ENCODE data around the gene FNBP1.
"Not testable (repeated sequence)": the region's sequence is repeated elsewhere in the genome, so short reads cannot be mapped to it uniquely, and the experiment has no call there.

The FNBP1 gene

DNA sequence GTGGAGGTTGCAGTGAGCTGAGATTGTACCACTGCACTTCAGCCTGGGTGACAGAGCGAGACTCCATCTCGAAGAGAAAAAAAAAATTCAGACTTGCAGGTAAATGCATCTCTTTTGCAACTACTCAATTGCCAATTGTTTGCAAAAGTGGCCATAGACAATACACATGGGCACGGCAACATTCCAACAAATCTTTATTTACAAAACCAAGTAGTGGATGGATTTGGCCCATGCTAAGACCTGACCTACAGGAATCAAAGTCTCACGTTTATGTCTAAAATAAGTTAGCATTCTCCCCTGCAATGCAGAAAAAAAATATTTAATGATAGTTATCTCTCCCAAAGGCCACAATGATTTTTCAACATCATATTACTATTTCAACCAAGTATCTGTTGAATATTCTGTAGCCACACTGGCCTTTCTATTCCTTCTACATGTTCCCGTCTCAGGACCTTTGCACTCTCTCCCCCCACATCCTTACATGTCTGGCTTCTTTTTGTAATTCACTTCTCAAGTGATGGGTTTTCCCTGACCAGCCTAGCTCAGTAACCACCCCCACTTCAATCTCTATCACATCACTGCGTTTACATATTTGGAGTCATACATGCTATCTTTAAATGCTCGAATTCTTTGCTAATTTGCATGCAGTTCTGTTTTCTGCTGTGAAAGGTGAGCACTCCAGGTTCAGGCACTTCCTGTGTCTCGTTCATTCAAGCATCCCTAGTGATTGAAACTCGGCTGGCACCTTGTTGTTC, 54.2 kb downstream of the FNBP1 start:
- peaks cover 3% of the 10 kb centered on the region for H3K4me1 ChIP-seq (ENCODE audit: insufficient read depth, insufficient read length)
- peaks cover 4% of the 10 kb centered on the region for H3K36me3 ChIP-seq (ENCODE audit: insufficient read depth, insufficient read length, low read length)
- H3K9me3 ChIP-seq (ENCODE audit: insufficient read depth, low read length), result peaks cover 9% of the 10 kb centered on the region; the same call in 1 of the 2 replicates
- no peak for DNase-seq (ENCODE audit: low read depth, low spot score)
- H3K27me3 ChIP-seq (ENCODE audit: insufficient read depth, insufficient read length), result no peaks in the 10 kb centered on the region
- H3K9ac ChIP-seq (ENCODE audit: insufficient read length, low read depth), result no peak overlapping the region
- no peak overlapping the region for H3K4me3 ChIP-seq (ENCODE audit: insufficient read length, low read depth)
- TF ChIP-seq ZNF274 (IDR thresholded peaks at IDR 0.05; ENCODE audit: low read depth, low read length), result no peak
- no peak for TF ChIP-seq SUZ12 (IDR thresholded peaks at IDR 0.05; ENCODE audit: extremely low read depth, insufficient read depth, insufficient read length)
- TF ChIP-seq YY1 (IDR thresholded peaks at IDR 0.05; ENCODE audit: insufficient read depth, insufficient read length), result no peak

- DNase-seq (ENCODE audit: low read depth, low spot score), result no peak
- H3K4me1 ChIP-seq (ENCODE audit: insufficient read depth, insufficient read length), result peaks cover 3% of the 10 kb centered on the region
- H3K4me3 ChIP-seq (ENCODE audit: insufficient read length, low read depth), result no peak overlapping the region
- H3K36me3 ChIP-seq (ENCODE audit: insufficient read depth, insufficient read length, low read length), result peaks cover 4% of the 10 kb centered on the region
- H3K27me3 ChIP-seq (ENCODE audit: insufficient read depth, insufficient read length), result no peaks in the 10 kb centered on the region
- H3K9me3 ChIP-seq (ENCODE audit: insufficient read depth, low read length), result peaks cover 9% of the 10 kb centered on the region; the same call in 1 of the 2 replicates
- TF ChIP-seq SUZ12 (IDR thresholded peaks at IDR 0.05; ENCODE audit: extremely low read depth, insufficient read depth, insufficient read length), result no peak
- TF ChIP-seq YY1 (IDR thresholded peaks at IDR 0.05; ENCODE audit: insufficient read depth, insufficient read length), result no peak
- no peak for TF ChIP-seq ZNF274 (IDR thresholded peaks at IDR 0.05; ENCODE audit: low read depth, low read length)
- no peak overlapping the region for H3K9ac ChIP-seq (ENCODE audit: insufficient read length, low read depth)
Measured at GRCh38 chr9:129987941-129988340, 55.0 kb downstream of the FNBP1 start.

- Histone ChIP-seq H3K4me1 (ENCODE audit: insufficient read depth, insufficient read length) (peaks cover 3% of the 10 kb centered on the region), H3K27me3 (ENCODE audit: insufficient read depth, insufficient read length) (no peaks in the 10 kb centered on the region), H3K9me3 (ENCODE audit: insufficient read depth, low read length) (peaks cover 9% of the 10 kb centered on the region; the same call in 1 of the 2 replicates), H3K9ac (ENCODE audit: insufficient read length, low read depth) (no peak overlapping the region), H3K36me3 (ENCODE audit: insufficient read depth, insufficient read length, low read length) (peaks cover 4% of the 10 kb centered on the region), H3K4me3 (ENCODE audit: insufficient read length, low read depth) (no peak overlapping the region)
- TF ChIP-seq ZNF274 (IDR thresholded peaks at IDR 0.05; ENCODE audit: low read depth, low read length), result no peak
- TF ChIP-seq SUZ12 (IDR thresholded peaks at IDR 0.05; ENCODE audit: extremely low read depth, insufficient read depth, insufficient read length), result no peak
- no peak for TF ChIP-seq YY1 (IDR thresholded peaks at IDR 0.05; ENCODE audit: insufficient read depth, insufficient read length)
- DNase-seq (ENCODE audit: low read depth, low spot score), result no peak
Measured at GRCh38 chr9:129987047-129987446, 55.9 kb downstream of the FNBP1 start.

- not testable (repeated sequence) for H3K9me3 ChIP-seq (ENCODE audit: insufficient read depth, low read length); H3K36me3 ChIP-seq (ENCODE audit: insufficient read depth, insufficient read length, low read length); DNase-seq (ENCODE audit: low read depth, low spot score); H3K4me3 ChIP-seq (ENCODE audit: insufficient read length, low read depth); H3K4me1 ChIP-seq (ENCODE audit: insufficient read depth, insufficient read length); H3K9ac ChIP-seq (ENCODE audit: insufficient read length, low read depth); H3K27me3 ChIP-seq (ENCODE audit: insufficient read depth, insufficient read length)
Measured at GRCh38 chr9:129984589-129984988, 58.4 kb downstream of the FNBP1 start.

- peaks cover 9% of the 10 kb centered on the region; the same call in 1 of the 2 replicates for H3K9me3 ChIP-seq (ENCODE audit: insufficient read depth, low read length)
- no peaks in the 10 kb centered on the region for H3K4me1 ChIP-seq (ENCODE audit: insufficient read depth, insufficient read length)
- H3K4me3 ChIP-seq (ENCODE audit: insufficient read length, low read depth), result no peak overlapping the region
- DNase-seq (ENCODE audit: low read depth, low spot score), result no peak
- H3K9ac ChIP-seq (ENCODE audit: insufficient read length, low read depth), result no peak overlapping the region
- peaks cover 8% of the 10 kb centered on the region for H3K36me3 ChIP-seq (ENCODE audit: insufficient read depth, insufficient read length, low read length)
- TF ChIP-seq ZNF274 (IDR thresholded peaks at IDR 0.05; ENCODE audit: low read depth, low read length) (no peak), SUZ12 (IDR thresholded peaks at IDR 0.05; ENCODE audit: extremely low read depth, insufficient read depth, insufficient read length) (no peak), YY1 (IDR thresholded peaks at IDR 0.05; ENCODE audit: insufficient read depth, insufficient read length) (no peak)
- no peaks in the 10 kb centered on the region for H3K27me3 ChIP-seq (ENCODE audit: insufficient read depth, insufficient read length)
Measured at GRCh38 chr9:129983891-129984290, 59.1 kb downstream of the FNBP1 start.

- Histone ChIP-seq H3K36me3 (ENCODE audit: insufficient read depth, insufficient read length, low read length) (peaks cover 31% of the 10 kb centered on the region), H3K9me3 (ENCODE audit: insufficient read depth, low read length) (peaks cover 9% of the 10 kb centered on the region; the same call in 1 of the 2 replicates), H3K4me3 (ENCODE audit: insufficient read length, low read depth) (no peak overlapping the region), H3K27me3 (ENCODE audit: insufficient read depth, insufficient read length) (no peaks in the 10 kb centered on the region), H3K9ac (ENCODE audit: insufficient read length, low read depth) (no peak overlapping the region), H3K4me1 (ENCODE audit: insufficient read depth, insufficient read length) (no peaks in the 10 kb centered on the region)
- DNase-seq (ENCODE audit: low read depth, low spot score), result no peak
- TF ChIP-seq ZNF274 (IDR thresholded peaks at IDR 0.05; ENCODE audit: low read depth, low read length) (no peak), YY1 (IDR thresholded peaks at IDR 0.05; ENCODE audit: insufficient read depth, insufficient read length) (no peak), SUZ12 (IDR thresholded peaks at IDR 0.05; ENCODE audit: extremely low read depth, insufficient read depth, insufficient read length) (no peak)
Measured at GRCh38 chr9:129981180-129981907, 61.6 kb downstream of the FNBP1 start.

GRCh38 chr9:129980224-129980623, 62.8 kb downstream of the FNBP1 start:
- H3K9me3 ChIP-seq (ENCODE audit: insufficient read depth, low read length); H3K4me1 ChIP-seq (ENCODE audit: insufficient read depth, insufficient read length); DNase-seq (ENCODE audit: low read depth, low spot score); H3K4me3 ChIP-seq (ENCODE audit: insufficient read length, low read depth); H3K27me3 ChIP-seq (ENCODE audit: insufficient read depth, insufficient read length); H3K9ac ChIP-seq (ENCODE audit: insufficient read length, low read depth): not testable (repeated sequence)
- H3K36me3 ChIP-seq (ENCODE audit: insufficient read depth, insufficient read length, low read length), result peaks cover 41% of the 10 kb centered on the region
